ENCODE results near the gene GRM8. TPM values are rescaled to one million over a fixed set of nuclear protein-coding genes. Genes with fewer than 3 reads are reported as not detected.
"Not testable (repeated sequence)": the region's sequence is repeated elsewhere in the genome, so short reads cannot be mapped to it uniquely, and the experiment has no call there.

The GRM8 gene
- total and polyA plus RNA-seq, 4 donors: 0.28 to 4.9 (median 2.8) TPM

DNA sequence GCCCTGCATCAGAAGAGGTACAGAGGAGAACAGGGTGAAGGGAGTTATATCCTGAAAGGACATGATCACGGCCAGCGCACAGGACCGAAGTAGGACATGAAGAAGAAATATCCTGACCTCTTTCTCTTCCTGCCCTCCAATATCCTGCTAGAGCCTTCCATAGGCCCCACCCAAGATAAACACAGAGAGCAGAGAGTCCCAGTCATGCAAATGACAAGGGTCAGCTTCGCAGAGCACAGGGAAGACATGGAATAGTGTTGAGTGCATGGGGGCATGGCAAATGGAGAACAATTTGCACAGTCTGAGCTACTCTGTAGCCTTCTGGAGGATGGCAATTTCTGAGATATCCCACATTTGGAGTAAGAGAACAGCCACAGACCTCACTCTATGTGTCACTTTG is 371.4 kb downstream of the GRM8 start:
- no peak for TF ChIP-seq FOXA2 (IDR thresholded peaks at IDR 0.05)
- no peak for TF ChIP-seq RAD21 (IDR thresholded peaks at IDR 0.05)
- no peak for TF ChIP-seq GABPA (IDR thresholded peaks at IDR 0.05 in 1 of 2, conservative IDR thresholded peaks at IDR 0.05 in 1 of 2)
- 85% methylated on average over 4 of the region's 4 CpGs for WGBS
- no peak for DNase-seq (ENCODE audit: low spot score)

DNA sequence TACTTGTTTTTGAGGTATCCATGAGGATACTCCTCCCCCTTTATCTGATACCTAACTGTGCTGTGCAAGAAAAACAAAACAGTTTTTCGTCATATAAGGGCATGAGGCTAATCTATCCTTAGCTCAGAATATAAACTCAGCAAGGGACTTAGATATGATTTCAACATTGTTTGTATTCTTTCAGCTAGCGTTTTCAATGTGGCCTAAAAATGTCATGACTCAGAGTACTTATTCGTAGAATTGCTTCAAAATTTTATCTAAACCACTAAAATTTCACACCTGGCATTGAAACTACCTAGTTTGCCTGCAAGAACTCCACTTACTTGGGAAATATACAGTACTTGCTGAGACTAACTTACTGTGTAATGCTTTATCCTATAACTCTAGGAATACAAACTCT is 376.2 kb downstream of the GRM8 start:
- not testable (repeated sequence) for H3K27ac ChIP-seq (ENCODE audit: low read depth in 1 of 2, low read length in 2 of 2); H3K9me3 ChIP-seq (ENCODE audit: control insufficient read depth in 4 of 4, low read length in 3 of 4); DNase-seq (ENCODE audit: low spot score); H3K36me3 ChIP-seq (ENCODE audit: control insufficient read depth in 4 of 4, insufficient read depth in 3 of 4, low read depth in 1 of 4, low read length in 3 of 4); H3K4me1 ChIP-seq (ENCODE audit: control insufficient read depth in 4 of 4, insufficient read depth in 4 of 4, low read length in 3 of 4); H3K4me3 ChIP-seq (ENCODE audit: low read depth in 1 of 3, low read length in 3 of 3); H3K27me3 ChIP-seq (ENCODE audit: control insufficient read depth in 4 of 4, insufficient read depth in 4 of 4, low read length in 3 of 4); H3K9ac ChIP-seq (ENCODE audit: low read depth in 1 of 2, low read length in 2 of 2)
- 80% methylated on average over 3 of the region's 3 CpGs for WGBS

More for the DNA sequence above, 371.4 kb downstream of the GRM8 start:
- Histone ChIP-seq H3K36me3 (ENCODE audit: control insufficient read depth in 4 of 4, insufficient read depth in 3 of 4, low read depth in 1 of 4, low read length in 3 of 4) (no peaks in the 10 kb centered on the region), H3K4me3 (ENCODE audit: low read depth in 1 of 3, low read length in 3 of 3) (no peak overlapping the region), H3K27me3 (ENCODE audit: control insufficient read depth in 4 of 4, insufficient read depth in 4 of 4, low read length in 3 of 4) (no peaks in the 10 kb centered on the region), H3K9me3 (ENCODE audit: control insufficient read depth in 4 of 4, low read length in 3 of 4) (no peaks in the 10 kb centered on the region), H3K4me1 (ENCODE audit: control insufficient read depth in 4 of 4, insufficient read depth in 4 of 4, low read length in 3 of 4) (no peaks in the 10 kb centered on the region), H3K9ac (ENCODE audit: low read depth in 1 of 2, low read length in 2 of 2) (no peak overlapping the region), H3K27ac (ENCODE audit: low read depth in 1 of 2, low read length in 2 of 2) (no peak overlapping the region)

DNA sequence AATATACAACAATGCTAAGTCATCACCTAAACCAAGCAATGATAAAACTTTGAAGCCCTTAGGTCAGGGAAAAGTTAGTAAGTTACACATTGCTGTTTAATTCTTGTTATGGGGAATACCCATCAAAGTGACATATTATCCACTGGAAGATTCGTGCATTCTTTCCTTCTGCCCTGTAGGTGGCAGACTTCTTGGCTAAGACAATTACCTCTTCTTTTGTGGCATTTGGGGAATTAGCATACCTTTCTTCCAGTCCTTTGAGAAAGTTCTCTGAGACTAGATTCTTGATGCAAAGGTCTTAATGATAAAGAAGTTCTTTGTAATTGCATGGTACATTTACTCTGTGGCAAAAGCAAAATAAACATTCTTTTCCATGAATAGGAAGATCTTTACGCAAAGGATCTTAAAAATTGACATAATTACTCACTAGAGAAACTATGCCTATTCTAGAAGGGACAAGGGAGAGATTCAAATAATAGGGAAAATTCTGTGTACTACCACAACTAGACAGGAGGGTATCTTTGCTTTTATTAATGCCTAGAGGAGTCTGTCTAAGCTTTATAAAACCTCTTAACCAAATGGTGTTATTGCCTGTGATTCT is 395.9 kb downstream of the GRM8 start:
- H3K27ac ChIP-seq (ENCODE audit: low read depth in 1 of 2, low read length in 2 of 2): no peak overlapping the region
- H3K4me3 ChIP-seq (ENCODE audit: low read depth in 1 of 3, low read length in 3 of 3): no peak overlapping the region
- WGBS: 47% methylated on average over 2 of the region's 2 CpGs
- TF ChIP-seq FOXA1 (IDR thresholded peaks at IDR 0.05) (no peak), RAD21 (IDR thresholded peaks at IDR 0.05) (peak; percentile 69 to 71)
- TF ChIP-seq, protein P1, sequence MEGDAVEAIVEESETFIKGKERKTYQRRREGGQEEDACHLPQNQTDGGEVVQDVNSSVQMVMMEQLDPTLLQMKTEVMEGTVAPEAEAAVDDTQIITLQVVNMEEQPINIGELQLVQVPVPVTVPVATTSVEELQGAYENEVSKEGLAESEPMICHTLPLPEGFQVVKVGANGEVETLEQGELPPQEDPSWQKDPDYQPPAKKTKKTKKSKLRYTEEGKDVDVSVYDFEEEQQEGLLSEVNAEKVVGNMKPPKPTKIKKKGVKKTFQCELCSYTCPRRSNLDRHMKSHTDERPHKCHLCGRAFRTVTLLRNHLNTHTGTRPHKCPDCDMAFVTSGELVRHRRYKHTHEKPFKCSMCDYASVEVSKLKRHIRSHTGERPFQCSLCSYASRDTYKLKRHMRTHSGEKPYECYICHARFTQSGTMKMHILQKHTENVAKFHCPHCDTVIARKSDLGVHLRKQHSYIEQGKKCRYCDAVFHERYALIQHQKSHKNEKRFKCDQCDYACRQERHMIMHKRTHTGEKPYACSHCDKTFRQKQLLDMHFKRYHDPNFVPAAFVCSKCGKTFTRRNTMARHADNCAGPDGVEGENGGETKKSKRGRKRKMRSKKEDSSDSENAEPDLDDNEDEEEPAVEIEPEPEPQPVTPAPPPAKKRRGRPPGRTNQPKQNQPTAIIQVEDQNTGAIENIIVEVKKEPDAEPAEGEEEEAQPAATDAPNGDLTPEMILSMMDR (IDR thresholded peaks at IDR 0.05; ENCODE audit: low read depth, low read length, missing input control): peak; percentile 56
- no peaks in the 10 kb centered on the region for H3K9me3 ChIP-seq (ENCODE audit: control insufficient read depth in 4 of 4, low read length in 3 of 4)
- H3K9ac ChIP-seq (ENCODE audit: low read depth in 1 of 2, low read length in 2 of 2): no peak overlapping the region
- H3K4me1 ChIP-seq (ENCODE audit: control insufficient read depth in 4 of 4, insufficient read depth in 4 of 4, low read length in 3 of 4): no peaks in the 10 kb centered on the region
- no peaks in the 10 kb centered on the region for H3K36me3 ChIP-seq (ENCODE audit: control insufficient read depth in 4 of 4, insufficient read depth in 3 of 4, low read depth in 1 of 4, low read length in 3 of 4)
- no peak for DNase-seq (ENCODE audit: low spot score)
- H3K27me3 ChIP-seq (ENCODE audit: control insufficient read depth in 4 of 4, insufficient read depth in 4 of 4, low read length in 3 of 4): no peaks in the 10 kb centered on the region

DNA sequence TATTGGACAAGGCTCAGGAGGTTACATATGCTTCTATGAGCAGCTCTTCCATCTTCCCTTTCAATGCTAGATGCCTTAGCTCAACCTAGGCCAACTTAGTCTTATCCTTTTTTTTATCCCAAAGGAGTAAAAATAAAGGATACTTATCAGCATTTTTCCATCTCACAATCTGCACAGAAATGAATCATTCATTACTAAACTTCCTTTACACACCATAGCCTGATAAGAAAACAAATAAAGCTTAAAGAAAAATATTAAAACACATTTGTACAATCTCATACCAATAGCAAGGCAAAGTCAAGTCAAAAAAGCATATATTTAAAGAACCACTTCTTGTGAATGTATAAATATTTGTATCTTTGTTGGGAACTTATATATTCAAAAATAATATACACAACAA is 407.4 kb downstream of the GRM8 start:
- Histone ChIP-seq H3K4me1 (ENCODE audit: control insufficient read depth in 4 of 4, insufficient read depth in 4 of 4, low read length in 3 of 4) (no peaks in the 10 kb centered on the region), H3K27me3 (ENCODE audit: control insufficient read depth in 4 of 4, insufficient read depth in 4 of 4, low read length in 3 of 4) (no peaks in the 10 kb centered on the region), H3K4me3 (ENCODE audit: low read depth in 1 of 3, low read length in 3 of 3) (no peak overlapping the region), H3K9me3 (ENCODE audit: control insufficient read depth in 4 of 4, low read length in 3 of 4) (no peaks in the 10 kb centered on the region), H3K36me3 (ENCODE audit: control insufficient read depth in 4 of 4, insufficient read depth in 3 of 4, low read depth in 1 of 4, low read length in 3 of 4) (no peaks in the 10 kb centered on the region), H3K9ac (ENCODE audit: low read depth in 1 of 2, low read length in 2 of 2) (no peak overlapping the region), H3K27ac (ENCODE audit: low read depth in 1 of 2, low read length in 2 of 2) (no peak overlapping the region)
- no peak for DNase-seq (ENCODE audit: low spot score)
- TF ChIP-seq FOXA1 (IDR thresholded peaks at IDR 0.05) (no peak), JUND (IDR thresholded peaks at IDR 0.05) (no peak), YY1 (IDR thresholded peaks at IDR 0.05) (no peak), TAF1 (conservative IDR thresholded peaks at IDR 0.05) (no peak), GABPA (IDR thresholded peaks at IDR 0.05 in 1 of 2, conservative IDR thresholded peaks at IDR 0.05 in 1 of 2) (no peak), SP1 (IDR thresholded peaks at IDR 0.05) (no peak), NR2F2 (IDR thresholded peaks at IDR 0.05) (no peak), HNF4A (conservative IDR thresholded peaks at IDR 0.05) (no peak), HNF4G (IDR thresholded peaks at IDR 0.05) (no peak), EGR1 (IDR thresholded peaks at IDR 0.05; ENCODE audit: low read depth in 2 of 2) (no peak), FOXA2 (IDR thresholded peaks at IDR 0.05) (no peak)
- TF ChIP-seq, protein P2, sequence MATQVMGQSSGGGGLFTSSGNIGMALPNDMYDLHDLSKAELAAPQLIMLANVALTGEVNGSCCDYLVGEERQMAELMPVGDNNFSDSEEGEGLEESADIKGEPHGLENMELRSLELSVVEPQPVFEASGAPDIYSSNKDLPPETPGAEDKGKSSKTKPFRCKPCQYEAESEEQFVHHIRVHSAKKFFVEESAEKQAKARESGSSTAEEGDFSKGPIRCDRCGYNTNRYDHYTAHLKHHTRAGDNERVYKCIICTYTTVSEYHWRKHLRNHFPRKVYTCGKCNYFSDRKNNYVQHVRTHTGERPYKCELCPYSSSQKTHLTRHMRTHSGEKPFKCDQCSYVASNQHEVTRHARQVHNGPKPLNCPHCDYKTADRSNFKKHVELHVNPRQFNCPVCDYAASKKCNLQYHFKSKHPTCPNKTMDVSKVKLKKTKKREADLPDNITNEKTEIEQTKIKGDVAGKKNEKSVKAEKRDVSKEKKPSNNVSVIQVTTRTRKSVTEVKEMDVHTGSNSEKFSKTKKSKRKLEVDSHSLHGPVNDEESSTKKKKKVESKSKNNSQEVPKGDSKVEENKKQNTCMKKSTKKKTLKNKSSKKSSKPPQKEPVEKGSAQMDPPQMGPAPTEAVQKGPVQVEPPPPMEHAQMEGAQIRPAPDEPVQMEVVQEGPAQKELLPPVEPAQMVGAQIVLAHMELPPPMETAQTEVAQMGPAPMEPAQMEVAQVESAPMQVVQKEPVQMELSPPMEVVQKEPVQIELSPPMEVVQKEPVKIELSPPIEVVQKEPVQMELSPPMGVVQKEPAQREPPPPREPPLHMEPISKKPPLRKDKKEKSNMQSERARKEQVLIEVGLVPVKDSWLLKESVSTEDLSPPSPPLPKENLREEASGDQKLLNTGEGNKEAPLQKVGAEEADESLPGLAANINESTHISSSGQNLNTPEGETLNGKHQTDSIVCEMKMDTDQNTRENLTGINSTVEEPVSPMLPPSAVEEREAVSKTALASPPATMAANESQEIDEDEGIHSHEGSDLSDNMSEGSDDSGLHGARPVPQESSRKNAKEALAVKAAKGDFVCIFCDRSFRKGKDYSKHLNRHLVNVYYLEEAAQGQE (IDR thresholded peaks at IDR 0.05): no peak
- TF ChIP-seq, protein P3, sequence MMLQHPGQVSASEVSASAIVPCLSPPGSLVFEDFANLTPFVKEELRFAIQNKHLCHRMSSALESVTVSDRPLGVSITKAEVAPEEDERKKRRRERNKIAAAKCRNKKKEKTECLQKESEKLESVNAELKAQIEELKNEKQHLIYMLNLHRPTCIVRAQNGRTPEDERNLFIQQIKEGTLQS (IDR thresholded peaks at IDR 0.05): no peak
- TF ChIP-seq, protein P4, sequence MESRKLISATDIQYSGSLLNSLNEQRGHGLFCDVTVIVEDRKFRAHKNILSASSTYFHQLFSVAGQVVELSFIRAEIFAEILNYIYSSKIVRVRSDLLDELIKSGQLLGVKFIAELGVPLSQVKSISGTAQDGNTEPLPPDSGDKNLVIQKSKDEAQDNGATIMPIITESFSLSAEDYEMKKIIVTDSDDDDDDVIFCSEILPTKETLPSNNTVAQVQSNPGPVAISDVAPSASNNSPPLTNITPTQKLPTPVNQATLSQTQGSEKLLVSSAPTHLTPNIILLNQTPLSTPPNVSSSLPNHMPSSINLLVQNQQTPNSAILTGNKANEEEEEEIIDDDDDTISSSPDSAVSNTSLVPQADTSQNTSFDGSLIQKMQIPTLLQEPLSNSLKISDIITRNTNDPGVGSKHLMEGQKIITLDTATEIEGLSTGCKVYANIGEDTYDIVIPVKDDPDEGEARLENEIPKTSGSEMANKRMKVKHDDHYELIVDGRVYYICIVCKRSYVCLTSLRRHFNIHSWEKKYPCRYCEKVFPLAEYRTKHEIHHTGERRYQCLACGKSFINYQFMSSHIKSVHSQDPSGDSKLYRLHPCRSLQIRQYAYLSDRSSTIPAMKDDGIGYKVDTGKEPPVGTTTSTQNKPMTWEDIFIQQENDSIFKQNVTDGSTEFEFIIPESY (IDR thresholded peaks at IDR 0.05): no peak
